Measurements from ENCODE around the gene BACE2.

Gene BACE2

GRCh38 chr21:41147096-41147978 is 20.6 kb upstream of the BACE2 start:
- in situ Hi-C loops (cut with MboI; ENCODE audit: low pct_unique_long_range_greater_than_20kb, low sequenced_read_pairs, unreplicated experiment) = no loop called here
- DNase-seq (ENCODE audit: low spot score) = no peak
- no peak for TF ChIP-seq CTCF (IDR thresholded peaks at IDR 0.05; ENCODE audit: extremely low read depth, insufficient read depth, missing control alignments)

- in situ Hi-C loops (cut with MboI; ENCODE audit: low pct_unique_long_range_greater_than_20kb, low sequenced_read_pairs, unreplicated experiment) = no loop called here
- no peak for DNase-seq (ENCODE audit: low spot score)
- no peak for TF ChIP-seq CTCF (IDR thresholded peaks at IDR 0.05; ENCODE audit: extremely low read depth, insufficient read depth, missing control alignments)
Measured at GRCh38 chr21:41147979-41148355, 20.0 kb upstream of the BACE2 start.

GRCh38 chr21:41148798-41149197 is 19.2 kb upstream of the BACE2 start:
- in situ Hi-C loops (cut with MboI; ENCODE audit: low pct_unique_long_range_greater_than_20kb, low sequenced_read_pairs, unreplicated experiment) = no loop called here
- TF ChIP-seq CTCF (IDR thresholded peaks at IDR 0.05; ENCODE audit: extremely low read depth, insufficient read depth, missing control alignments) = no peak
- DNase-seq (ENCODE audit: low spot score) = no peak

- TF ChIP-seq CTCF (IDR thresholded peaks at IDR 0.05; ENCODE audit: extremely low read depth, insufficient read depth, missing control alignments) = no peak
- in situ Hi-C loops (cut with MboI; ENCODE audit: low pct_unique_long_range_greater_than_20kb, low sequenced_read_pairs, unreplicated experiment) = no loop called here
Measured at GRCh38 chr21:41149199-41149598, 18.8 kb upstream of the BACE2 start.

GRCh38 chr21:41152147-41152546 is 15.8 kb upstream of the BACE2 start:
- in situ Hi-C loops (cut with MboI; ENCODE audit: low pct_unique_long_range_greater_than_20kb, low sequenced_read_pairs, unreplicated experiment) = no loop called here
- no peak for TF ChIP-seq CTCF (IDR thresholded peaks at IDR 0.05; ENCODE audit: extremely low read depth, insufficient read depth, missing control alignments)
- no peak for DNase-seq (ENCODE audit: low spot score)

More at GRCh38 chr21:41149199-41149598, 18.8 kb upstream of the BACE2 start:
- DNase-seq (ENCODE audit: low spot score) = no peak

- no peak for TF ChIP-seq CTCF (IDR thresholded peaks at IDR 0.05; ENCODE audit: extremely low read depth, insufficient read depth, missing control alignments)
- DNase-seq (ENCODE audit: low spot score) = no peak
- in situ Hi-C loops (cut with MboI; ENCODE audit: low pct_unique_long_range_greater_than_20kb, low sequenced_read_pairs, unreplicated experiment) = no loop called here
Measured at GRCh38 chr21:41153443-41153842, 14.5 kb upstream of the BACE2 start.
